HG03196 (cell line): ENCODE data around the gene DIPK1B.

ENCODE experiments used
- ATAC-seq: cut with Tn5 transposase; IDR thresholded peaks from one replicate; pipeline ENCODE4 v1.9.1; 2021; ENCODE audit not compliant: unreplicated experiment

Gene DIPK1B

GRCh38 chr9:136735812-136736480 lies 23.6 kb downstream of the DIPK1B start:
- ATAC-seq = no peak

- no peak for ATAC-seq
Measured at GRCh38 chr9:136738960-136739359, 26.6 kb downstream of the DIPK1B start.

- ATAC-seq = no peak
Measured at GRCh38 chr9:136739509-136739908, 27.1 kb downstream of the DIPK1B start.

- no peak for ATAC-seq
Measured at GRCh38 chr9:136740069-136740468, 27.7 kb downstream of the DIPK1B start.

DNA sequence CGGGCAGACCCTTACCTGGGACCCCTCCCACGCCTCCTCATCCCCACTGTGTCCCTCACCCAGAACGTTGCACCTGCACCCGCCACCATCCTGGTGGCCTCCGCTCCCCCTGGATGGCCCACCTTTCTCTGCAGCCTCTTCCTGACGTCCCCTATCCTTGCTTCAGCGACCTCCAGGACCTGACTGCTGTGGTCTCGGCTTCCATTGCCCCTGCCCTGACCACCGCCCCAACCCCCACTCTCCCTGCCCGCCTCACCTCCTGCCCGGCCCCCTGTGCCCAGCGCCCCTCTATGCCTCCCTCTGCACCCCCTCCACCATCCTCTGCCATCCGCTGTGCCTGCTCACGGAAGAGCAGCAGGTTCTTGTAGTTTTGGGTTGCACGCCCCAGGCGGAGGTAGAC lies 28.1 kb downstream of the DIPK1B start:
- no peak for ATAC-seq

GRCh38 chr9:136740971-136741882 lies 28.9 kb downstream of the DIPK1B start:
- no peak for ATAC-seq

DNA sequence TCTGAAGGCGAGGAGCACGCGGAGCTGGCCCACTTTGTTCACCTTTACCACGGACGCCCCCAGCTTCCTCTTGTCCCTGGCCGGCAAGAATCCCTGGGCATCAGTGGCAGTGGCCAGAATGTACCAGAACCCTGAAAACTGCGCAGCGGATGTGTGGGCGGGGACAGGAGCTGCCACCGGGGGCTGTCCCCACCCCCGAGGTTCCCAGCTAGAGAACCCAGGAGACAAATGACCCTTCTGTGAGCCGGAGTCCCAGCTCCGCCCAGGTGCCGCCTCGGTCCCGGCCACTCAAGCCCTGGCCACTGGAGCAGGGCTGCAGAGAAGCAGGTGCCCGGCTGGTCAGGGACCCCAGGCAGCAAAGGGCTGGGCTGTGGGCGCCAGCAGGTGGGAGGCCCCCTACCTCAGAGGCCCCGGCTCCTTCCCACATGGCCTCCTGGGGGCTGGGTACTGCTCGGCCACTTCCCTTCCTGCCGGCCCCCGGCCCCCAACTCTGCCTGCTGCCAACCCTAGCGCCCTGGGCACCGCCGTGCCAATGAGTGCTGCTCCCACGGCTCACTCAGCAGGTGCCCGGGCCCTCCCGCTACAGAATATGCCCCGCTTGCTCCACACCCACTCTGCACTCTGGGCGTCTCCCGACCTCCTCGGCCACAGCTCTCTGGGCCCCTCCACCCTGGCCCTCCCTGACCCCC lies 29.7 kb downstream of the DIPK1B start:
- ATAC-seq = no peak

GRCh38 chr9:136742591-136743391 lies 30.4 kb downstream of the DIPK1B start, which contains the start of gene LCN10:
Gene LCN10, minus strand, starts transcription at chr9:136742940. Its CDS starts 37 bp downstream, at chr9:136742903.
- ATAC-seq = no peak

- no peak for ATAC-seq
Measured at GRCh38 chr9:136743639-136744211, 31.4 kb downstream of the DIPK1B start.

- ATAC-seq = no peak
Measured at GRCh38 chr9:136744773-136745172, 32.4 kb downstream of the DIPK1B start.

DNA sequence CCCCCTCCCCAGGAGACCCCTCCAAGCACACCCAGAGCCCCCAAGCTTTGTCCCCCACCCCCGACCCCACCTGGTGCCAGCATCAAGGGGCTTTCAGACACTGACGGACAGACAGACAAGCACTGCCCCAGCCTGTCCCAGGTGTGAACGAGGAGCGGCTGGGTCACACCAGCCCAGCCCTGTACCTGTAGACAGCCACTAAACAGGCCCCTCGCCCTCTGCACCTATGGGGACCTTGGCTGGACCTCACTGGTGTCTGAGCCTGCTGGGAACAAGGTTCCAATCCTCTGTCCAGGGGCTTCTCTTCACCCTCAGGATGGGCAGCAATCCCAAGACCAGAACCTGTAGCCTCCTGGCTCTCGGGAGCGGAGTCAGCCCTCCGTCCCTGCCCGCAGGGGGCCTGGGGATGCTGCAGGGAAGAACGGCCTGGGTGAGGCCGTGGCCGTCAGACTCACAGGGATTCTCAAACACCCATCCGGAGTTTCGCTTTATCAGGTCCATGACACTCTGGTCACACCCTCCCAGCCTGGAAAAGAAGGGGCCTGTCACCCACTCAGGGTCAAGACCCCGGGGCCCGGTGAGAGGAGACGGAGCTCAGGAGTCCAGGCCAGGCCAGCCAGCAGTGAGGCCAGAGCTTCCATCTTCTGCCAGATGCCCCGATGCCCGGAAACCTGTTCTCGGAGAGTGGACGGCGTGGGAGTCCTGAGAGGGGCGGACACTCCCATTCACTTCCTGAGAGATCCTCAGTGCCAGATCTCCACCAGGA lies 33.2 kb downstream of the DIPK1B start:
- no peak for ATAC-seq

DNA sequence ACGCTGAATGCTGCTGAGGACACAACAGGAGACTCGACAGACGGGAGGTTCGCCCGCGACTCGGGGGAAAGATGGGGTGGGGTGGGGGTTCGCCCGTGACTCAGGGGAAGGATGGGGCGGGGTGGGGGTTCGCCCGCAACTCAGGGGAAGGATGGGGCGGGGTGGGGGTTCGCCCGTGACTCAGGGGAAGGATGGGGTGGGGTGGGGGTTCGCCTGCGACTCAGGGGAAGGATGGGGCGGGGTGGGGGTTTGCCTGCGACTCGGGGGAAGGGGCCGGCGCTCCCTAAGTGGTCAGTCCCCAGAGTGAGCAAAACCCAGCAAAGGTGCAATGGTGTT lies 33.8 kb downstream of the DIPK1B start:
- ATAC-seq = no peak

GRCh38 chr9:136746621-136747020 lies 34.2 kb downstream of the DIPK1B start:
- no peak for ATAC-seq

DNA sequence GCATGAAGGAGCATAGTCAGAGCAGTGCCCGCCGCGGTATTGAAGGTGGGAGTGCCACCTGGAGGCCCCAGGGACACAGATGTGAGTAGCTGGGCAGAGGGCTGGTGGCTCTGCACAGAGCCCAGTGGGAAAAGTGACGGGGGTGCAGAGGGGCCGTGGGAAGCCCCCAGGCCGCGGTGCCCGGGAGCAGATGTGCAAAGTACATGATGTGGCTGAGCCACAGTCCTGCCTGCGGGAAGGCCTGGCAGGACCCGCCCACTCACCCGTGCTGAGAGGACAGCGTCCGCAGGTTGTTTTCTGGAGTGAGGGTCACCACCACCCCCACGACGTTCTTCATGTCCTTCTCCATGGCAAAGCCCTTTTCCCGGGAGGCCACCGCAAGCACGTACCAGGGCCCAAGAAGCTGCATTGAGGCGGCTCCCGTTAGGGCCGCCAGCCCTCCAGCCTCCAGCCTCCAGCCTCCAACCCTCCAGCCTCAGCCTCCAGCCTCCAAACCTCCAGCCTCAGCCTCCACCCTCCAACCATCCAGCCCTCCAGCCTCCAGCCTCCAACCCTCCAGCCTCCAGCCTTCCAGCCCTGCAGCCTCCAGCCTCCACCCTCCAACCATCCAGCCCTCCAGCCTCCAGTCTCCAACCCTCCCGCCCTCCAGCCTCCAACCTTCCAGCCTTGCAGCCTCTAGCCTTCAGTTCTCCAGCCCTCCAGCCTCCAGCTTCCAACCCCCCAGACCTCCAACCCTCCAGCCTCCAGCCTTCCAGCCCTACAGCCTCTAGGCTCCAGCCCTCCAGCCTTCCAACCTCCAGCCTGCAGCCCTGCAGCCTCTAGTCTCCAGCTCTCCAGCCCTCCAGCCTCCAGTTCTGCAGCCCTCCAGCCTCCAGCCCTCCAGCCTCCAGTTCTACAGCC lies 35.0 kb downstream of the DIPK1B start:
- ATAC-seq = no peak

GRCh38 chr9:136748201-136748600 lies 35.8 kb downstream of the DIPK1B start, which contains the start of gene LCN6:
Gene LCN6, minus strand, starts transcription at chr9:136748525. Its CDS starts 42 bp downstream, at chr9:136748483.
- no peak for ATAC-seq

GRCh38 chr9:136748666-136749611 lies 36.6 kb downstream of the DIPK1B start:
- ATAC-seq = no peak

DNA sequence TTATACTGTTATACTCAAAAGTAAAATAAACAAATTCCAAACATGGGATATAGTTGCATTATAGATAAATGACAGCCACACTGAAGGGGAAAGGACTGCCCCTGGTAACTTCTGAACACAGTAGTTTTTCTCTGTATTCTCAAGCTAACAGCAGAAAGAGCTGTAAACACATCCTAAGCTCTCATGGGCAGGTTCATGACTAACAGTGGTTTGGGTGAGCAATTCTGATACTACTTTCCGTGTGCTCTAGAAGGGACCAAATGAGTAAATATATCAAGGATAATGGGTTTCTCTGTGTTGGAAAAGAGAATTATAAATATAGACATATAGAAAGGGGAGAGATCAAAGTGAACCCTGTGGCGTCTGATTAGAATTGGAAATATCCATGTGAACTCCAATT lies 38.2 kb downstream of the DIPK1B start:
- no peak for ATAC-seq

DNA sequence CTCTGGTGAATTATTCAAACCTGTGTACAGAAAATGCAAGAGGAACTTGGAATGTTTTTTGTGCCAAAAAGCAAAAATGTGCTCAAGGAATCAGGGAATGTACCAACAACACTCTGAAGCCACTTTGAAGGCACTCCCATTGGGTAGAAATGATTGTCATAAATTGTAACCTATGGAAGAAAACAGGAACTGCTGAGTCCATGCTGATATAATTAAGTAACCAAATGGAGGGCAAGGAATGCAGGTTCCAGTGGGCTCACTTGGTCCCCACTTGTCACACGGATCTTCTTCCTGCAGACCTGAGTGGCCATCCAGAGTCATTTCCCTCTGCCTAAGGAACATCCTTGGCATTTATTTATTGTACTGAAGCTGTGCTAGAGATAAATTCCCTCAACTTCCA lies 38.9 kb downstream of the DIPK1B start:
- ATAC-seq = no peak
